Measurements from ENCODE around the gene RAD51B. TPM values are rescaled to one million over a fixed set of nuclear protein-coding genes. Genes with fewer than 3 reads are reported as not detected.
"Not testable (repeated sequence)": the region's sequence is repeated elsewhere in the genome, so short reads cannot be mapped to it uniquely, and the experiment has no call there.

Gene RAD51B
- polyA plus RNA-seq, 1 donor: 7.3 TPM

GRCh38 chr14:68763843-68764242 lies 944.3 kb downstream of the RAD51B start:
- not testable (repeated sequence) for DNase-seq (ENCODE audit: low read depth)

GRCh38 chr14:68766299-68767247 lies 947.0 kb downstream of the RAD51B start:
- DNase-seq (ENCODE audit: low read depth): no peak

- no peak for DNase-seq (ENCODE audit: low read depth)
Measured at GRCh38 chr14:68767248-68767645, 947.7 kb downstream of the RAD51B start.

- no peak for DNase-seq (ENCODE audit: low read depth)
Measured at GRCh38 chr14:68768316-68768715, 948.7 kb downstream of the RAD51B start.

- DNase-seq (ENCODE audit: low read depth): no peak
Measured at GRCh38 chr14:68770051-68770450, 950.5 kb downstream of the RAD51B start.

GRCh38 chr14:68770553-68771286 lies 951.1 kb downstream of the RAD51B start:
- DNase-seq (ENCODE audit: low read depth): no peak

GRCh38 chr14:68771631-68772030 lies 952.1 kb downstream of the RAD51B start:
- no peak for DNase-seq (ENCODE audit: low read depth)

- DNase-seq (ENCODE audit: low read depth): no peak
Measured at GRCh38 chr14:68772761-68773381, 953.3 kb downstream of the RAD51B start.

GRCh38 chr14:68774771-68775613 lies 955.4 kb downstream of the RAD51B start:
- no peak for DNase-seq (ENCODE audit: low read depth)

- DNase-seq (ENCODE audit: low read depth): no peak
Measured at GRCh38 chr14:68775614-68776126, 956.1 kb downstream of the RAD51B start.

GRCh38 chr14:68777644-68778043 lies 958.1 kb downstream of the RAD51B start:
- no peak for DNase-seq (ENCODE audit: low read depth)

Other genes with a start within 250 kb of the RAD51B start
- 12.8 TPM for gene PIGH, start 219.5 kb upstream of the RAD51B start, polyA plus RNA-seq (ENCODE audit: insufficient read length)
- gene ARG2, start 199.9 kb upstream of the RAD51B start, polyA plus RNA-seq (ENCODE audit: insufficient read length): 2.3 TPM
- gene VTI1B, start 145.1 kb upstream of the RAD51B start, polyA plus RNA-seq (ENCODE audit: insufficient read length): 79.0 TPM
- 39.4 TPM for gene RDH11, start 124.0 kb upstream of the RAD51B start, polyA plus RNA-seq (ENCODE audit: insufficient read length)
- gene RDH12, start 117.9 kb upstream of the RAD51B start, polyA plus RNA-seq (ENCODE audit: insufficient read length): 0.43 TPM
- 12.8 TPM for gene ZFYVE26, start 3.2 kb upstream of the RAD51B start, polyA plus RNA-seq (ENCODE audit: insufficient read length)